ENCODE measurements around the gene DTNB.

GRCh38 chr2:25482341-25482740 is 191.0 kb downstream of the DTNB start:
- TF ChIP-seq ZNF398 (tag by site-specific recombination; IDR thresholded peaks at IDR 0.05) = no peak
- TF ChIP-seq ZNF280D (tag by site-specific recombination; IDR thresholded peaks at IDR 0.05) = no peak
- no peak for TF ChIP-seq CTCF (tag by site-specific recombination; IDR thresholded peaks at IDR 0.05)
- TF ChIP-seq ZNF658 (tag by site-specific recombination; IDR thresholded peaks at IDR 0.05) = no peak
- no peak for TF ChIP-seq ZNF704 (tag by site-specific recombination; IDR thresholded peaks at IDR 0.05)
- no peak for TF ChIP-seq ZNF791 (tag by site-specific recombination; IDR thresholded peaks at IDR 0.05)
- TF ChIP-seq ZNF701 (tag by site-specific recombination; IDR thresholded peaks at IDR 0.05) = no peak
- no peak for TF ChIP-seq ZNF350 (tag by site-specific recombination; IDR thresholded peaks at IDR 0.05)
- TF ChIP-seq ZNF416 (tag by site-specific recombination; IDR thresholded peaks at IDR 0.05) = no peak
- no peak for TF ChIP-seq ZNF175 (tag by site-specific recombination; IDR thresholded peaks at IDR 0.05)
